ENCODE data around the gene CYP11A1. TPM values are rescaled to one million over a fixed set of nuclear protein-coding genes. Genes with fewer than 3 reads are reported as not detected.

Gene CYP11A1
- total RNA-seq, 1 donor: 0.86 TPM

DNA sequence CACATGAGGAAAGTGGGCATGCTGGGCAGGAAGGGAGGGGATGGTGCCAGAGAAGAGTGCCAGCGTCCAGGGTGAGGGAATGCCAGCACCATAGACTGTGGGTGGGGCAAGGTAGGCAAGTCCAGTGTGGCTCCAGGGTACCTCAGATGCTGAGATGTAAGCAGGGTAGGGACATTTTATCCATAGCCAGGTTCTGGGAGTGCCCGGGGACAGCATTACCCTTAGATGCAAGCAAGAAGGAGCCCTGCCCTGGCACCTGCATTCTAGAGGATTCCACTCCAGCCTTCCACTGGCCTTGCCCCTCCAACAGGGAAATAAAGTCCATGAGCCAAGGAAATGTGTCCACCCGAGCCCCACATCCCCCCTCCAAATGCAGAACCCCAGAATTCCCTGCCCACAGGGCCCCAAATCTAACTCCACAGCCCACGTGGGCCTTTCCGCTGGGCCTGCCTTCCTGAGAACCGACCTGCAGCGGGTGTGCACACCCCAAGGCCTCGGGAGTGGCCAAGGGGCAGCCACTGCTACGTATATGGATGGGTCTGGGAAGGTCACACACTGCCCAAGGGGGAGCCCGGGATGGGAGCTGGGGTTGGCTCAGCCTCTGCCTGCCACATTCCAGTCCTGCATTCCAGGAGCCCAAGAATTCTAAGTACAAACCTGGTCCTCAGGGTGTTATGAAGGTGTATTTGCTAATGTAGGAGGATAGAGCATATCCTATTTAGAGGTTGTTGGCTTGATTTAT lies 20.3 kb upstream of the CYP11A1 start:
- no peak for DNase-seq (ENCODE audit: low read depth)
- TF ChIP-seq, protein P1, sequence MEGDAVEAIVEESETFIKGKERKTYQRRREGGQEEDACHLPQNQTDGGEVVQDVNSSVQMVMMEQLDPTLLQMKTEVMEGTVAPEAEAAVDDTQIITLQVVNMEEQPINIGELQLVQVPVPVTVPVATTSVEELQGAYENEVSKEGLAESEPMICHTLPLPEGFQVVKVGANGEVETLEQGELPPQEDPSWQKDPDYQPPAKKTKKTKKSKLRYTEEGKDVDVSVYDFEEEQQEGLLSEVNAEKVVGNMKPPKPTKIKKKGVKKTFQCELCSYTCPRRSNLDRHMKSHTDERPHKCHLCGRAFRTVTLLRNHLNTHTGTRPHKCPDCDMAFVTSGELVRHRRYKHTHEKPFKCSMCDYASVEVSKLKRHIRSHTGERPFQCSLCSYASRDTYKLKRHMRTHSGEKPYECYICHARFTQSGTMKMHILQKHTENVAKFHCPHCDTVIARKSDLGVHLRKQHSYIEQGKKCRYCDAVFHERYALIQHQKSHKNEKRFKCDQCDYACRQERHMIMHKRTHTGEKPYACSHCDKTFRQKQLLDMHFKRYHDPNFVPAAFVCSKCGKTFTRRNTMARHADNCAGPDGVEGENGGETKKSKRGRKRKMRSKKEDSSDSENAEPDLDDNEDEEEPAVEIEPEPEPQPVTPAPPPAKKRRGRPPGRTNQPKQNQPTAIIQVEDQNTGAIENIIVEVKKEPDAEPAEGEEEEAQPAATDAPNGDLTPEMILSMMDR (IDR thresholded peaks at IDR 0.05; ENCODE audit: insufficient read depth, low read depth, low read length): no peak
- no peak overlapping the region for H3K4me3 ChIP-seq (ENCODE audit: low read depth, low read length)

DNA sequence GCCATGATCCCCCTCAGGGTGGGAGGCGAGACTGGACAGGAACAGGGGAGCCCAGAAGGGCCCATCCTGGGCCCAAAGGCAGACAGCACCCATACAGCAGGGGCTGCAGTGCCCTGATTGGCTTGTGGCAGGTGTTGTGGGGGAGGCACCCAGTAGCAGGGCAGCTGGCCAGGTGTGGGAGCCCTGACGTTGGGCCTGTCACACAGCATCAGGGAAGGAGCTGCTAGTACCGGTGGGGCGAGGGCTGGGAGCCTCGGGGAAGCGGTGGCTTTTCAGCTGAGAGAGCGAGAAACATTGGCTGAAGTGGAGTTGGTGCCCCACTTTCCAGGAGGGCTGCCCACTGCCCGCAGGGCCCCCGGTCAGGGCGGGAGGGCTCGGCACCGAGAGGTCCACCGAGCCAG lies 19.7 kb upstream of the CYP11A1 start:
- TF ChIP-seq, protein P1 (IDR thresholded peaks at IDR 0.05; ENCODE audit: insufficient read depth, low read depth, low read length): no peak
- DNase-seq (ENCODE audit: low read depth): no peak
- no peak overlapping the region for H3K4me3 ChIP-seq (ENCODE audit: low read depth, low read length)

DNA sequence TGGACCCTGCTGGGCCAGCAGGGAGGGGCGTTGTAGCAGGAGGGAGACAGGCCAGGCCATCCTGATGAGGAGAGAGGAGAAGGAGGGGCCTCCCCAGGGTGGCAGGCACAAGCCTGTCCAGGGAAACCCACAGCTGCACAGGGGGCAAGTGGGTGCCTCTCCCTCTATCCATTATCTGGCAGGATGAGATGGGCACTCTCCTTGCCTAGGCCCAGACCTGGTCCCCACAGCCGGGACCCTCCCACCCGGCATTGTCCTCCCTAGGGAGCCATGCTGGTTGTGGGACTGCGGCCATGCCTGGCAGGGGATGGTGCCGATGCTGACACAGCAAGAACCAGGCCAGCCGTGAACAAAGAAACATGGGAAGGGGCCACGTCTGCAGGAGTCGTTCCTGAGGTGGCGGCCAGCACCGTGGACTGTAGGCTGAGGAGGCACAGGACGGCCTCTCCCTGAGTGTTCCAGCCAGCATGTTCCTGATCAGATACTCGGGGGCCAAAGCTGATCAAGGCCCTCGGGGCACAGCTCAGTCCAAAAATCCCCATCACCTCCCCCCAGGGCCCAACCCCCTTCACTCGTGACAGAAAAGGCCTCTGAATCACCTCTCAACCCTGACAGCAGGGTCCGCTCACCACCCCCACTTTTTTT lies 19.2 kb upstream of the CYP11A1 start:
- no peak for DNase-seq (ENCODE audit: low read depth)
- TF ChIP-seq, protein P1 (IDR thresholded peaks at IDR 0.05; ENCODE audit: insufficient read depth, low read depth, low read length): no peak

DNA sequence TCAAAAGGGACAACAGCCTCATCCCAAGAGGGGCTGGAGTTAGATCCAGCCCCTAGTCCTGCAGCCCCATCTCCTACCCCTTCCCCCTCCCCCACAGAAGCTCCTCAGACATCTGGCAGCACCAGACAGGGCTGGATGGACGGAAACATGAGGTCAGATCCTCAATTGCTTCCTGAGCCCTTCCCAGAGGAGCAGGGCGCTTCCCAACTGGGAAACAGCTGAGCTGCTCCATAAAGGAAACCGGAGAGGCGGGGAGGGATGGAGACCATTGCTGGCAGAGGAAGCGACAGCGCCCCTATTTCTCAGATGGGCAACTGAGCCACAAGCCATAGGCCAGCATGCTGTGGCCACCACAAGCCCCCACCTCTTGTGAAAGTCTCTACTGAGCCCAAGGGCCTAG lies 18.3 kb upstream of the CYP11A1 start:
- TF ChIP-seq, protein P1 (IDR thresholded peaks at IDR 0.05; ENCODE audit: insufficient read depth, low read depth, low read length): no peak
- no peak for DNase-seq (ENCODE audit: low read depth)

More for the DNA sequence above, 19.2 kb upstream of the CYP11A1 start:
- H3K4me3 ChIP-seq (ENCODE audit: low read depth, low read length): no peak overlapping the region

DNA sequence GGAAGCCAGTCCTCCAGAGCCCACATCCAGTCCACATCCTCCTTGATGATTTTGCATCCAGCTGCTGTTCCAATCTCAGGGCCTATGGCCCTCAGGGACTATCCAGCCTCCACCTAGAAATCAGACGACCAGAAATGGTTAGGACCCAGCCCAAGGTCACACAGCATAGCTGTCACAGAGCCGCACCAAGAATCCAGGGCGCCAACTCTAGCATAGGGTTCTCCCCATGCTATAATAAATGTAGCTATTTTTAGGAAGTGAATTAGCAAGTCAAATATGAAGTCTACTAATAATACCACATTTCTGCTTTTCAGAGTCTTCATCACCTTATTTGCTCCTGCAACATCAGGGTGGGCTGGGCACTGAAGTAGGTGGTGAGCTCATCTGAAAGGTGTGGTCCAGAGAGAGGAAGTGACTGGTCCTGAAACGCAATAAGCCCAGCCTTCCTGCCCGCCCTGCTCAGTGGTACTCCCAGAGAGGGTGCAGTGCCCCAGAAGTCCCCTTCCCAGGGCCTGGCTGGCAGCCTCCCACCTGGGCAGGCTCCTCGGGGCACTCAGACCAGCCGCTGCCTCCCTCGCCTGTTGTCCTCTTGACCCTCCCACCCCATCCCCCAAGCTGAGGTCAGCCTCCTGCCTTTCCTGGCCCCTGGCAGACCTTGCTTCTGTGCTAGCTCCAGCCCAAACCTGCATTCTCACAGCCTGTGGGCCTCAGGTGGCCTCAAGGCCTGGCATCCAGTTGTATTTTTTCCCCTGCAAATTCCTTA lies 17.6 kb upstream of the CYP11A1 start:
- TF ChIP-seq, protein P1 (IDR thresholded peaks at IDR 0.05; ENCODE audit: insufficient read depth, low read depth, low read length): no peak
- DNase-seq (ENCODE audit: low read depth): no peak
- H3K4me3 ChIP-seq (ENCODE audit: low read depth, low read length): no peak overlapping the region

More for the DNA sequence above, 18.3 kb upstream of the CYP11A1 start:
- no peak overlapping the region for H3K4me3 ChIP-seq (ENCODE audit: low read depth, low read length)

DNA sequence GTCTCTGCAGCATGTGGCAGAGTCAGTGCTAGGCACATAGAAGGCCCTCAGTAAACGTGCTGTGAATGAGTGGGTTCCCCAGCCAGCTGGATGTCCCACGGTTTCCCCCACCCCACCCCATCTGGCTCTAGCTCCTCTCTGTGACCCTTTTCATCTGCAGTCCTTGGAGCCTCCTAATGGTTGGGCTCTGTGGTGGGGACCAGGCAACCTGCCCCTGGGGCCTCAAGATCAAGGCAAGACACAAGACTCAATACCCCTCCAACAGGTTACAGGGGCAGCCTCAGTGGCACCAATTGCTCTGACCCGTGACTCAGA lies 17.1 kb upstream of the CYP11A1 start:
- no peak overlapping the region for H3K4me3 ChIP-seq (ENCODE audit: low read depth, low read length)
- TF ChIP-seq, protein P1 (IDR thresholded peaks at IDR 0.05; ENCODE audit: insufficient read depth, low read depth, low read length): no peak
- DNase-seq (ENCODE audit: low read depth): no peak

Data from fibroblast of villous mesenchyme (primary cell).